ENCODE results near the gene ZC2HC1C. TPM values are rescaled to one million over a fixed set of nuclear protein-coding genes. Genes with fewer than 3 reads are reported as not detected.

ZC2HC1C gene
- total and polyA plus RNA-seq, 2 of the 13 experiments (the other 11 are each of a cell fraction or from before 2014, with no cell fraction given), result 3.3 to 3.5 TPM

GRCh38 chr14:75049136-75049535, 20.3 kb upstream of the ZC2HC1C start:
- H3K36me3 ChIP-seq (replicated peaks in 1 of 2; ENCODE audit: control insufficient read depth in 1 of 2, insufficient read depth in 2 of 2, low read length in 2 of 2), result no peaks in the 10 kb centered on the region; a peak in 2 of 5 replicates
- ChIA-PET CTCF (ENCODE audit: low intra/inter-chr PET ratio, low total read pairs) (no interaction called here), POLR2A (interaction anchor here (0.7 to 4.2 kb wide), 5 partner anchors 14 to 100 kb away, joined by 3 to 18 read pairs (median 3); partner anchors contain the start of genes ACYP1, PGF and ZC2HC1C)
- H3K27ac ChIP-seq (ENCODE audit: extremely low read length, insufficient read depth, low read length), result no peak overlapping the region
- no peaks in the 10 kb centered on the region for H4K20me1 ChIP-seq (ENCODE audit: insufficient read depth, low read length)
- H3K79me2 ChIP-seq (ENCODE audit: insufficient read depth, low read length), result peaks cover 21% of the 10 kb centered on the region
- intact Hi-C loops (cut with micrococcal nuclease; ENCODE audit: unreplicated experiment), result no loop called here
- ATAC-seq, result no peak
- 98% methylated on average over 5 of the region's 5 CpGs for WGBS (ENCODE audit: low lambda C conversion rate)
- BruUV-seq (replicated peaks), result no TSS peak
- in situ Hi-C loops (cut with HindIII; ENCODE audit: extremely low pct_ligation_motif_present, low pct_unique_long_range_greater_than_20kb), result no loop called here
- H3K27me3 ChIP-seq (ENCODE audit: control insufficient read depth in 1 of 2, insufficient read depth in 2 of 2, low read length in 2 of 2), result no peaks in the 10 kb centered on the region
- H3K9ac ChIP-seq (ENCODE audit: insufficient read depth, low read depth, low read length), result no peak overlapping the region
- FAIRE-seq, result no peak
- no peaks in the 10 kb centered on the region for H3K9me3 ChIP-seq (ENCODE audit: low read length)
- no peak for DNase-seq (ENCODE audit: low spot score)
- H3K4me2 ChIP-seq (ENCODE audit: low read depth, low read length), result peak overlapping the region; percentile 0; the same call in 1 of the 2 replicates
- no peak overlapping the region for H3K4me3 ChIP-seq (replicated peaks in 1 of 3; ENCODE audit: insufficient read depth in 1 of 3, low read depth in 2 of 3, low read length in 3 of 3)
- no peak overlapping the region for H2AFZ ChIP-seq (ENCODE audit: low read length)
- H3K4me1 ChIP-seq (ENCODE audit: insufficient read depth, low read length), result peaks cover 54% of the 10 kb centered on the region
- no peak for TF ChIP-seq ZNF30 (CRISPR knock-in tag; IDR thresholded peaks at IDR 0.05)
- TF ChIP-seq TCF7 (IDR thresholded peaks at IDR 0.05; ENCODE audit: low read depth), result no peak
- no peak for TF ChIP-seq MTERF4 (CRISPR knock-in tag; IDR thresholded peaks at IDR 0.05)
- no peak for TF ChIP-seq XBP1 (CRISPR knock-in tag; IDR thresholded peaks at IDR 0.05)
- TF ChIP-seq UBTF (CRISPR knock-in tag; IDR thresholded peaks at IDR 0.05), result no peak
- no peak for TF ChIP-seq ZNF781 (CRISPR knock-in tag; IDR thresholded peaks at IDR 0.05; ENCODE audit: borderline replicate concordance, not compliant biosample characterization)
- no peak for TF ChIP-seq ATM (IDR thresholded peaks at IDR 0.05; ENCODE audit: borderline replicate concordance)
- TF ChIP-seq KLF9 (CRISPR knock-in tag; IDR thresholded peaks at IDR 0.05; ENCODE audit: low read depth), result no peak
- no peak for TF ChIP-seq EED (CRISPR knock-in tag; IDR thresholded peaks at IDR 0.05)
- no peak for TF ChIP-seq ZNF646 (CRISPR knock-in tag; IDR thresholded peaks at IDR 0.05)
- TF ChIP-seq ZNF572 (CRISPR knock-in tag; IDR thresholded peaks at IDR 0.05), result no peak
- TF ChIP-seq ZNF512 (CRISPR knock-in tag; IDR thresholded peaks at IDR 0.05), result no peak
- no peak for TF ChIP-seq ZZZ3 (CRISPR knock-in tag; IDR thresholded peaks at IDR 0.05; ENCODE audit: borderline replicate concordance)
- TF ChIP-seq MAFG (CRISPR knock-in tag; IDR thresholded peaks at IDR 0.05), result no peak
- TF ChIP-seq THAP11 (CRISPR knock-in tag; IDR thresholded peaks at IDR 0.05), result no peak
